Endothelial cell of umbilical vein (primary cell): ENCODE data around the gene FAM83F.

Source experiments
- POLR2A ChIP-seq: IDR thresholded peaks from 2 replicates; pipeline ENCODE4 v1.6.1; 2012; ENCODE audit warnings: low read depth, mild to moderate bottlenecking, control low read depth, low read length
- TF ChIP-seq, protein P1 (sequence below), 2 donors: IDR thresholded peaks; 1 replicate in 1 of 2; 2 replicates in 1 of 2; pipeline ENCODE4 v1.5.1; 2011; ENCODE audit warnings: low read length in 2 of 2, mild to moderate bottlenecking in 2 of 2, moderate library complexity in 2 of 2, control low read depth in 1 of 2, inconsistent platforms in 1 of 2, low read depth in 1 of 2; ENCODE audit not compliant: insufficient read depth in 1 of 2; ENCODE audit errors: extremely low read depth in 1 of 2

DNA sequence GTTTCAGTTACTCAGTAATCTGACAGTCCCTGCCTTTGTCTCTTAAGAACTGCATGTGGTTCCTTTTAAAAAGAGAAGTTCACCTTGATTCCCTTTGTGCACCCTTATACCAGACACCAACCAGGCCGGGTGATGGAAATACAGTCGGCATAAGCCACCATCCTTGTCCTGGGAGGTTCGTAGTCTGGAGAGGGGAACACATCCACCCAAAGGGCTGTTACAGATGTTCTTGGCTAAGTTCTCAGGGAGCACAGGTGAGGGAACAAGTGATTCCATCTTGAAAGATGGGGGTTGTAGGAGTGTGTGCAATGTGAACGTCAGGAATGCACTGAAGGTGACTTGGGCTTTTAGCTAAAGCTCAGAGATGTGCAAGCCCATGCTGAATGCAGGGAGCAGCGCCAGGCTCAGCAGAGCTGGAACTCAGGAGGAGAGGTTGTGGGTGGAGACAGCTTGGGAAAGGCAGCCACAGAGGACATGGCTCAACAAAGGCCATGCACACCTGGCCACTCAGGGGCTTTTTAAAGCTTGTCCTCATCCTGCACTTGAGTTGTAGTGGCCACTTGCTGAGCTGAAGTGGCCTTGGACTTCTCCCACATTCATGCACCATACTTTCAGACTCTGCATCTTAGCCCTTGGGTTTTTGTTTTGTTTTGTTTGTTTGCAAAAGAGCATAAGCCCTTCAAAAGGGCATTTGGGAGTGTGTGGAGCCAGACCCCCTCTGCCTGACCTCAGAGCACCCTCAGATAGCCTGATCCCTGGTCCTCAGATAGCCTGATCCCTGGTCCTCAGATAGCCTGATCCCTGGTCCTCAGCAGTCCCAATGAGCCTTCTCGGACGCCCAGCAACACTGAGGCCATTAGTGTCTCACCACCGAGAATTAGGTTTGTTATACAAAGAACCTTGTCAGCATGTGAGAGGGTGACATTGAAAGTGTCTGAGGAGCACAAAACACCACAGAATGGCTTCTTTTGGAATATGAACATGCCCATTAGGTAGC, 47.2 kb upstream of the FAM83F start:
- TF ChIP-seq POLR2A: no peak
- TF ChIP-seq, protein P1, sequence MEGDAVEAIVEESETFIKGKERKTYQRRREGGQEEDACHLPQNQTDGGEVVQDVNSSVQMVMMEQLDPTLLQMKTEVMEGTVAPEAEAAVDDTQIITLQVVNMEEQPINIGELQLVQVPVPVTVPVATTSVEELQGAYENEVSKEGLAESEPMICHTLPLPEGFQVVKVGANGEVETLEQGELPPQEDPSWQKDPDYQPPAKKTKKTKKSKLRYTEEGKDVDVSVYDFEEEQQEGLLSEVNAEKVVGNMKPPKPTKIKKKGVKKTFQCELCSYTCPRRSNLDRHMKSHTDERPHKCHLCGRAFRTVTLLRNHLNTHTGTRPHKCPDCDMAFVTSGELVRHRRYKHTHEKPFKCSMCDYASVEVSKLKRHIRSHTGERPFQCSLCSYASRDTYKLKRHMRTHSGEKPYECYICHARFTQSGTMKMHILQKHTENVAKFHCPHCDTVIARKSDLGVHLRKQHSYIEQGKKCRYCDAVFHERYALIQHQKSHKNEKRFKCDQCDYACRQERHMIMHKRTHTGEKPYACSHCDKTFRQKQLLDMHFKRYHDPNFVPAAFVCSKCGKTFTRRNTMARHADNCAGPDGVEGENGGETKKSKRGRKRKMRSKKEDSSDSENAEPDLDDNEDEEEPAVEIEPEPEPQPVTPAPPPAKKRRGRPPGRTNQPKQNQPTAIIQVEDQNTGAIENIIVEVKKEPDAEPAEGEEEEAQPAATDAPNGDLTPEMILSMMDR (IDR thresholded peaks at IDR 0.05; ENCODE audit: extremely low read depth in 1 of 2, insufficient read depth in 1 of 2, low read depth in 1 of 2, low read length in 2 of 2): no peak
